GM12874 (cell line): ENCODE measurements around the gene TDRKH.

Experiments used
- CTCF ChIP-seq: IDR thresholded peaks from 2 replicates; pipeline ENCODE4 v1.5.1; 2011; ENCODE audit warnings: low read depth, mild to moderate bottlenecking, control low read depth, low read length, moderate library complexity; ENCODE audit not compliant: insufficient read depth

TDRKH gene

DNA sequence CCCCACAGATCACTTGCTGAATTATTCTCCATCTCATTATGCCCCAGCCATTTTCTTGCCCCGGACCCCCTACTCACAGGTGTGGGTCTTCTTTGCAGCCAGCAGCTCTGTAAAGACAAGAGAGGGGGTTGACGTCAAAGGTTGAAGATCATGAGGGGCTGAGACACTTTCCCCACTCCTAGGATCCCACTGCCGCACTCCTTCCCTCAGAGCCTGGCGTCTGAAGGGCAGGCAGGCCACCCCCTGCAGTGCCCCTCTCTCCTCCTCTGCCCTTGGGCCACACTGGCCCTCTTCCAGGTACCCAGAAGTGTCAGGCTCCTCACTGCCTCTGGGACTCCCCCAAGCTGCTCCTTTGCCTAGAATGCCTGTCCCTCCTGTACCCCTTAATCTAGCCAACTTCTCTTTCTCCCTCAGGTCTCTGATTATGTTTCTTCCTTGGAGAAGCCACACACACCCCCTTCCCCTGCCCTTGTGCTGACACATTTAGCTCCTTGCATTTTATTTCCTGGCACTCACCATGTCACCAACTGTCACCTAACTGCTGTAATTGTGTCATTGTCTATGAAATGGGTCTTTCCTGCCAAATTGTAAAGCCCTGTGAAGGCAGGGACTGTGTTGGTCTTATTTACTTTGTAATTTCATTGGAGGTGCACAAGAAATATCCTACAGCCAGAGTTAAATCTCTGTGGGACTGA, 39.2 kb upstream of the TDRKH start:
- no peak for TF ChIP-seq CTCF

- TF ChIP-seq CTCF, result no peak
These were observed 38.6 kb upstream of the TDRKH start for GRCh38 chr1:151828921-151829320.

- TF ChIP-seq CTCF, result no peak
These were observed 37.6 kb upstream of the TDRKH start for GRCh38 chr1:151827853-151828252.

DNA sequence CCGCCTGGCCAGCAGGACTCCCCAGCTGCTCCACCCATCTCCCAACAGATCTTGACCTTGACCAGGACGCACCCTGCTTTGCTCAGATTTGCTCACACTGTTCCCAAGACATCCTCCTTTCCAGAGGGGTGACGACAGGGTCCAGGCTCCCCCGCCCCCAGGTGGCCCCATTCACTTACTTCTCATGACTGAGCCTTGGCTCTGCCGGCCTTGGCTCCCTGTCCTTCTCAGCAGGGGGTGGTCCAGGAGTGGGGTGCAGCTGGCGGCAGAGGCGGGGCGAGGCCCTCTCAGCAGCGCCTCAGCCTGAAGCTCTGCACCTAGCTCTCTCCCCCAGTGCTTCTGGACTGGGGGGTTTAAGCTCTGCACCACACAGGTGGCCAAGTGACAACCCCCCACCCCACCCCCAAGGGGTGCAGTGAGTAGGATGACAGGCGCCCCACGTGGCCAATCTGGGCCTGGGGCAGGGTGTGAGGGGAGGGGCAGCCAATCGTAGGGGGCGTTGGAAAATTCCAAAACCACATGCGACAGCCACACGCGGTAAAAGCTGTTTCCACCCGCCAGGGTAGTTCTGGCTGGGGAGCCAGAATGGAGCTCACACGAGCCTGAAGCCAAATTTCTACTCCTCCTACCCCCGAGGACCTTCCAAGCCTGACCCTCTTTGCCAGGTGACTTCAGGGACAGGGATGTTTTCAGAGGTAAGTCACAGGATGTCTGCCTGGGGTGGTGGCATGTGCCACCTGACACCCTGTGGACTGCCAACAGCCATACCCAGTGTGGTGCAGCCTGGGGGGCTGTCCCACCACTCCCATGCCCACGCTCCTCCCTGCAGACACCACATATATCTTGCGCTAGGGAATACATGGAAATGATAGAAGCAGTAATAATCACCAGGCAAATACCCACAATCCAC, 35.7 kb upstream of the TDRKH start:
- no peak for TF ChIP-seq CTCF

DNA sequence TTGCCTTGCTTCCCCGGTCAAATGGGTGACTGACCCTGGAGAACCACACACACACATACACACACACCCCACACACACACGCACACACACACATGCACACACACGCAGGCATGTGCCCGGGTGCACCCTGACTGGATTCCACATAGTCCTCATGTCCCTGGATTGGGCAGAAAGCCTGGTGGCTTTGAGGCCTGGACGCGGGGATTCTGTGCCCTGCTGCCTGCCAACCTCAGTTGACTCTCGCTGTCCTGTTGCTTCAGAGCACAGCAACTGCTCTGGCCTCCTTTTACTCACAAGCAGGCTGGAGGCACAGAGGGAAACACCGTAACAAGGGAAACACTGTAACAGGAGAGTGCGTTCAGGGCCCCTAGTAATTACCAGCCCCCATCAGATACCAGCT, 34.9 kb upstream of the TDRKH start:
- no peak for TF ChIP-seq CTCF

DNA sequence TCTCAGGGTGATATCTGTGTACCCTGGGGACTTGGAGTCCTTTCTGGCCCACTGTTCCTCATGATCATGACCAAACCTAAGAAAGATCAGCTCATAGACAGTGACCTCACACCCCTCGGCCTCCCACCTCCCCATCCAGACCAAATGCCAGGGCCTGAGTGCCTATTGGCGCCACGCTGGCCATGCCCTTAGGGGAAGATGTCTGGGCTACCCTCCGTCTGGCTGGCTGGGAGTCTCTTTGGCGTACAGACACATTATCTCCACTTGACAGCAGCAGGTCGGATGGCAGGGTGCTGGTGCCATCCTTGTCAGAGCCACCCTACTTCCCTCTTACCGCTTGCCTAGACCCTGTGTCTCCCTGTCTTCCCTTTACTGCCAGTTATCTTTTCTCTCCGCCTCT, 32.9 kb upstream of the TDRKH start:
- TF ChIP-seq CTCF, result no peak

- TF ChIP-seq CTCF, result no peak
These were observed 32.1 kb upstream of the TDRKH start for GRCh38 chr1:151822404-151822803.
